GM19395 (cell line): ENCODE measurements around the gene SYNJ2.
"Not testable (repeated sequence)": the region's sequence is repeated elsewhere in the genome, so short reads cannot be mapped to it uniquely, and the experiment has no call there.

ENCODE experiments used
- ATAC-seq: cut with Tn5 transposase; IDR thresholded peaks from one replicate; pipeline ENCODE4 v1.9.1; 2021; ENCODE audit warnings: mild to moderate bottlenecking, moderate library complexity; ENCODE audit not compliant: unreplicated experiment

Gene SYNJ2

DNA sequence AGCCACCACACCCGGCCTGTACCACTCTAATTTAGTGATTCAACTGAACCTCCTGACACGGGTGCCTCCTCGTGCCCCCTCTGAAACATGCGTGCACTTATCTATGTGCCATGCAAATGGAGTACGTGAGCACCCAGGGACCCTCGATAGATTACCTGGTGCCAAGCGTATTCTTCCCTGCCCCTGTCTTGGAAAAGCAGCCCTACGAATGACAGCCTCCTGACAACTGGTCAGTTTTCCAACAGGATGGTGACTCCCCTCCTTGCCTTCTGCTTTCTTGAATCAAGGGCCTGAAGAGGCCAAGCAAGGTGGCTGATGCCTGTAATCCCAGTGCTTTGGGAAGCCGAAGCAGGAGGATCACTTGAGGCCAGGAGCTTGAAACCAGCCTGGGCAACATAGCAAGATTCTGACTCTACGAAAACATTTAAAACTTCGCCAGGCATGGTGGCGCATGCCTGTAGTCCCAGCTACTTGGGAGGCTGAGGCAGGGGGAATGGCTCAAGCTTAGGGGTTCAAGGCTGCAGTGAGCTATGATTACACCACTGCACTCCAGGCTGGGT lies 25.4 kb upstream of the SYNJ2 start:
- no peak for ATAC-seq

DNA sequence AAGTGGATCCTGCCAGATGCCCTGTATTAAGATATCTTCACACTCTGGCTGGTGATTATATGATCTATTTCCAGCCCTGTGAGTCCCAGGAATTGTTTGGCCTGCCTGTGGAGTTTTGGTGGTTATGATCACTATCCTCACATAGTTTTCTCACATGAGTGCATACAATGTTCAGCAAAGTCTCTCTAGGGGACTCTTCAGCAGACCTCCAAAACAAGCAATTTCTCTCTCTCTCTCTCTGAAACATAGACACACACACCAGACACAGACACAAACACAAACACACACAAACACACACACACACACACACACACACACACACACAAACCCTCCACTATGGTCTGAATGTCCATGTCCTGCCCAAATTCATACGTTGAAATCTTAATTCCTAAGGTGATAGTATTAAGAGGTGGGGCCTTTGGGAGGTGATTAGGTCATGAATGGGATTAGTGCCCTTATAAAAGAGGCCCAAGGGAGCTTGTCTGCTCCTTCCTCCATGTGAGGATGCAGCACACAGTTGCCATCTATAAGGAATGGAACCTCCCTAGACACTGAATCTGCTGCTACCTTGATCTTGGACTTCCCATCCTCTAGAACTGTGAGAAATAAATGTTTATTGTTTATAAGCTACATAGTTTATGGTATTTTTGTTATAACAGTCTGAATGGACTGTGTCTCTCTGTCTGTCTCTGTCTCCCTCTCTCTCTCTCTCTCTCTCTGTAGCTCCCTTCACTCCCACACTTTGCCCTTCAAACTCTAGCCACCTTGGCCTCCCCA lies 22.0 kb upstream of the SYNJ2 start:
- ATAC-seq: no peak

DNA sequence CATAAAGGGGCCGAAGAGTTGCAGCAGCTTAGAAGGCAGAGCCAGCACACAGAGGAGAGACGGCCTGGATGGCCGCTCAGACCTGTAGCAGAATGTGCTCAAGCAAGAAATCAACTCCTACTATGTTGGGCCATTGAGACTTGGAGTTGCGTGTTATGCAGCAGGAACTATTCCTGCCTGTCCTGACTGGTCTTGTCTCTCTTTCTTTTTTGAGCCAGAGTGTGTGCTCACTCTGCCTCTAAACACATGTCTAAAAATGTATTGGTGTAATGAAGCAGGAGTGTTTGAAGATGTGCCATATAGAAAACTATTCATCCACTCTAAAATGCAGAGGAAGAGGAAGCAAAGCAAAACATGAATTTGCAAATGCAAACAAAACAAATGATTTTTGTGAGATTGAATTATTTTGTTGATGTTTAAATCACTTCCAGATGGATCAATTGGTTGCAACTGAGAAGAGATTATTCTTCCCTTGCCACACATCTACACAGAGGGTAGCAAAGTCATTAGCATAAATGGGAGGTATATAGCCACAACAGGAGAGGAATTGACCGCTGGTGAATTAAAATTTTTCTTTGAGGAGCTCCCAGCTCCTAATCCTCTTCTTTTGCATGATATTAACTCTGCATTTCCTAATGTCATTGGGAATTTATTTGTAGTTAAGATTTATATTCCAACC lies 20.4 kb upstream of the SYNJ2 start:
- ATAC-seq: no peak

- no peak for ATAC-seq
Observed at GRCh38 chr6:157961832-157962575, 19.7 kb upstream of the SYNJ2 start.

DNA sequence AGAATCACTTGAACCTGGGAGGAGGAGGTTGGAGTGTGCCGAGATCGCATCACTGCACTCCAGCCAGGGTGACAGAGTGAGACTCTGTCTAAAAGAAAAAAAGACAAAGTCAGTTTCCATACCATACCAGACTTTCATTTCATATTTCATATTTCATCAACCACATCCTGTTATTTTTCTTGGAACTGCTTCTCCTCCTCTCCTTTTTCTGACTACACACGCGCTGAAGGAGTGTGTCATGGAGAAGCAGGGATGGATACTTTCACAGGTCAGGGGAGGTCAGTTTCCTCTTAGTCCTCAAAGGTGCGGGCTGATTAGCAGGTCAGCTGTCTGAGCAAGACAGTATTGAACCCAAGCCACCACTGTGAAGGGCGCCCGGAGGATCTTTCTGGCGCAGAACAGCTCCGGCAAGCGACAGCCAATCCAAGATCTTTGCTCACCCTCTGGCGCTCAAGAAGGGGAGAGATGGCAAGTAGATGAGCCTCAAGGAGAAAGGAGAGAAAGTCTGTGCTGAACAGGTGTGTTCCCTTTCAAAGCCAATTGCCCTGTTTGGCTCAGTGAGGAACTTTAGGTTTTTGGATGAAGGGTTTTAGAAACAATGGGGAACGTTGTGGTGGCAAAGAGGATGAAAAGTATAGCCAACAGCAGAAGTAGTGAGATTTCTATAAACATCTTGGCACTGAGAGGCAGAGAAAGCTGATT lies 18.9 kb upstream of the SYNJ2 start:
- no peak for ATAC-seq

GRCh38 chr6:157964100-157964499 lies 17.6 kb upstream of the SYNJ2 start:
- no peak for ATAC-seq

GRCh38 chr6:157965387-157965786 lies 16.3 kb upstream of the SYNJ2 start:
- ATAC-seq: no peak

DNA sequence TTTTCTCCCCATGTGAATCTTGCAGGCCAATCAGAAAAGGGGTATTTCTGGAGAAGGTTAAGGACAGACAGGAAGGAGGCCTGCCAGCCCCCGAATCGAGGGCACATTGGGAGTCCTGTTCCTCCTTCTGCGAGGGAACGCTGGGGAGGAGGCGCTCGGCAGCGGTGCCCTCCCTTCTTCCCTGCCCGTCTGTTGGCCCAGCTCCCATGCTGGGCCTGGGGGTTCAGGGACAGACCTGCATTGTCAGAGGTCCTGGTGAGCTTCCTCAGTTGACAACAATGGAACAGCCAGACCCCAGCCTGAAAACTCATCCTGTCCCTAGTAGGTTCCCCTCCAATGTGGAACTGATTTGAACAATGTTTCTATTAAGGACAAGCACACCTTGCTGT lies 15.1 kb upstream of the SYNJ2 start:
- no peak for ATAC-seq

DNA sequence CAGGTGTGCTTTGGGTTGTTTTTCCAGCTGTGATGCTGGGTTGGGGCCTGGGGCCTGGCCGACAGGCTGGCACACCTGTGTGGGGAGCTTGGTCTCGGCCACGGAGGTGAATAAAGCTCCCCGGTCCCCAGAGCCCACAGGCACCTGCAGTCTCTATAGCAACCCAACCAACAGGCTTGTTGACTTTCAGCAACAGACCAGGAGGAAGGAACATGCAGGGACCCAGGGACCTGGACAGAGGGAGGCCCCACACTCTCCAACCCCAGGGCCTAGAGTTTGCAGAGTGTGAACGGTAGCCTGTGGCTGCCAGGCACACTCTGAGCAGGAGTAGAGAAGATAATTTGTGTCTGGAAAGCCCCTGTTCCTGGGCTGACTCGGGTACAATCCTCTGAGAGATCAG lies 14.6 kb upstream of the SYNJ2 start:
- ATAC-seq: no peak

DNA sequence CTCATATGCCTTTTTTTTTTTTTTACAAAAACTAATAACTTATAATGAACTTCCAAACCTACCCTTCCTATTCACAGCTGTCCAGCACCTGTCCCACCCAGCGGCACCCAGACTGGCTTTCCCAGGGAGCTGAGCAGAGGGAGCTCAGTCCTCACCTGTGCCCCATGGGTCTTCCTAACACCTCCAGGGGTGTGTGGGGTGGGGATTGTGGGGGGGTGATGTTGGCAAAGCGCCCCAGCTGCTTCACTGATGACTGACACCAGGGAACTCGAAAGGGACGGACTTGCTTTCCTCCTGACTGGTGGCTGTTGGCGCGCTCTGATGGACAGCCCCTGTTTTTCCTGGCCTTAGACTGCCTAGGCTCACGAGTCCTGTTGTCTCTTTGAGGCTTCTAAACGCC lies 14.2 kb upstream of the SYNJ2 start:
- ATAC-seq: no peak

DNA sequence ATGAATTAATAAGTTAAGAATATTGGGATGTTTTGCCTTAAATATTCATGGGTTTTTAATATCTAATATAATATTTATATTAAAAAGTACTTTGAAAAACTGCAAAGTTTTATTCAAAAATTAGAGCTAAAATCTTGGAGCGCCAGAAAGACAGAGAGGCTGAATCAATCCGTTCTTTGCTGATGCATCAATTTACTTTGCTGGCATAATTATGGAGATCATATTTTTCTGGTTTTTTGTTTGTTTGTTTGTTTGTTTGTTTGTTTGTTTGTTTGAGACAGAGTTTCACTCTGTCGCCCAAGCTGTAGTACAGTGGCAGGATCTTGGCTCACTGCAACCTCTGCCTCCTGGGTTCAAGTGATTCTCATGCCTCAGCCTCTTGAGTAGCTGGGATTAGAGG lies 9.5 kb upstream of the SYNJ2 start:
- ATAC-seq: not testable (repeated sequence)

DNA sequence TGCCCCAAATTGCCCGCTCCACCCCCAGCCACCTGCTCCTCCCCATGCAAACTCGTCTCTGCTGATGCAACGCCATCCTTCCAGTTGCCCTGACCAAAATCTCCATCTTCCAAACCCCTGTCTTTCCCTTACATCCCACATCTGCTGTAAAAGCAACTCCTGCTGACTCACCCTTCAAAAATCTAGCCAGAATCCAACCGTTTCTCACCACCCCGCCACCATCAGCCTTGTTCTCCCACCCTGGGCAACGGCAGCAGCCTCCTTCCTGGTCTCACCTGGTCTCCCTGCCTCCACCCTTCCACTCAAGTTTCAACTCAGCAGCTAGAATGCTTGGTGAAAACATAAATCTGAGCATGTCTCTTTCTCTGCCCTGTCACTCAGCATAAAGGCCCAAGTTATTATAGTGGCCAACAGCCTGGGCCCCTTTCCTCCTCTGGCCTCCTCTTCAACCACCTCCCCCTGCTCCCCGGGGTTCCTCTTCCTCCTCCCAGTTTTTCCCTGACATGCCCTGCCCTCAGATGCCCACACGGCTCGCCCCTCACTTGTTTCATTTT lies 7.2 kb upstream of the SYNJ2 start:
- no peak for ATAC-seq

GRCh38 chr6:157974967-157975366 lies 6.7 kb upstream of the SYNJ2 start:
- ATAC-seq: no peak

- no peak for ATAC-seq
Observed at GRCh38 chr6:157975456-157975855, 6.2 kb upstream of the SYNJ2 start.

- ATAC-seq: no peak
Observed at GRCh38 chr6:157976345-157977175, 5.1 kb upstream of the SYNJ2 start.

GRCh38 chr6:157977176-157977804 lies 4.4 kb upstream of the SYNJ2 start:
- no peak for ATAC-seq

GRCh38 chr6:157978021-157978783 lies 3.5 kb upstream of the SYNJ2 start:
- ATAC-seq: no peak

DNA sequence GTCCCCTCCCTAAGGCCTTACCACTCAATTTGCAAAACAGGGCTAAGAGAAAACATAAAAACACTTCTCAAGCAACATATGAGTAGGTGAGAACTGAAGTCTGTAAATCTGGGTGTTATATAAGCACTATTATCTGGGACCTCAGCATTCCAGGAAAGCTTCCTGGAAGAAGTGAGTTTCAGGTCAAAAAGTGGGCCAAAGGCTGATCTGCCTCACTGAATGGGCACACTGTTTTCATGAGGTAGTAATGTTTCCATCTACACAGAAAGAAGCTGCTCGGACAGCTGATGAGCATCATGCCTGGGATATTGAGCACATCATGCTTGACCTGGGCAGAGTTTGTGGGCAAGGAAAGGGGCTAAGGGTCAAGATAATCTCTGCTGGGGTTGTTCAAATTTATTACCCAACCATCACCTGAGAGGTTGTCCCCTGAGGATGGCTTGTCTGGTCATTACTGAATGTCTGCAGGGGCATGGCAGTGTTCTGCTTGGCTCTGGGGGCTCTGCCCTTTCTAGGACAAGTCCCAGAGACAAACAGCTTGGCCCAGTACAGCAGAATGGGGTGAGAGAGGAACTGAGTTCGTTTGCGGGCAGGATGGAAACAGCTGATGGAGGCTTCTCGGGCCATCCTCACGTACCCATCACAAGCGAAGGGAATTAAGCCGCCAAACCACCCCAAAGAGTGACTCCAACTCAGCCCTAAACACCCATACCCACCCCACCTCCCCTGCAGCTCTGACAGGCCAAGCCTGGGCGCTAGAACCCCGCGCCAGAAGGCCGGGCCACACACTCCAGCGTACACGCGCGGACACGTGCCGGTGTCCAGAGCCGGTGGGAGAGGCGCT lies 1.2 kb upstream of the SYNJ2 start:
- ATAC-seq: peak; percentile 6
